ENCODE measurements around the gene ADORA2B. TPM values are rescaled to one million over a fixed set of nuclear protein-coding genes. Genes with fewer than 3 reads are reported as not detected.
"Not testable (repeated sequence)": the region's sequence is repeated elsewhere in the genome, so short reads cannot be mapped to it uniquely, and the experiment has no call there.

Gene ADORA2B
- total RNA-seq, 2 donors from 2014 or later: 0.30 to 4.7 TPM

DNA sequence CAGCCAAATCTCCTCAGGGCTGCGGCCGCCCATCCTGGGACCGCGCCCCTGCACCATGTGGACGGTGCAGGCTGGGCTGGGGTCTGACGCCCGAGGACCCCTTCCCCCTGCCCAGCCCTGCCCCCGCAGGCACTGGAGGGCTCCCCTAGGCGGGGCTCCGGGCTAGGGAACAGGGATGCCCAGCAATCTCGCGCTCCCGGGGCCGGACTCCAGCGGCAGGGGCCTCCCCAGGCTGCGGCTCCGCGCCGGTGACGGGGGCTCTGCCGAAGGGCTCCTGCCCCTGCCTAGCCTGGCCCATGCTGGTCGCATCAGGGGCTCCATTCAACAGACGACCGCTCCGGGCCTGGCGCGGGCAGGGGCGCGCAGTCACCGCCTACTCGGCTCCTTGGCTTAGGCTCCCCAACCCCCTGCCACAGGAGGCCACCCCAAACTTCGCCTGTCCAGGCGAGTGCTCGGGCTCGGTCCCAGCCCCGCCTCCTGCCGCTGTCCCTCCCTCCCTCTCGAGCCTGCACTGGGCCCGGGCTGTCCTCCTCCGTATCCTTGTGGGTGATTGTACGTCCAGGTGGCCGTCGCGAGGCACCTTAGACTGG is 27.4 kb upstream of the ADORA2B start:
- DNase-seq (ENCODE audit: low spot score in 2 of 2) (no peak), ATAC-seq (no peak)
- Mint-ChIP-seq H3K27ac (no peak overlapping the region), H3K36me3 (no peaks in the 10 kb centered on the region), H3K9me3 (no peaks in the 10 kb centered on the region)

DNA sequence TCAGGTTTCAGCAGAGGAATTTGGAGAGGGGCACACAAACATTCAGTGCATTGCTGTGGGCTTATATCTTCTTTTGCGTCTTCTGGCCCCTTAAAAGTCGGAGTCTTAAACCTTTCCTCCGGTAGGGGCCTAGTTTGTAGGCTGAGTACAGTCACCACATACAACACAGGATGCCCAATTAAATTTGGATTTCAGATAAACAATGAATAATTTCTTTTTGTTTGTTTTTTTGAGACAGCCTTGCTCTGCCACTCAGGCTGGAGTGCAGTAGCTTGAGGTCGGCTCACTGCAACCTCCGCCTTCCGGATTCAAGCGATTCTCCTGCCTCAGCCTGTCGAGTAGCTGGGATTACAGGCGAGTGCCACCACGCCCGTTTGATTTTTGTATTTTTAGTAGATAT is 26.7 kb upstream of the ADORA2B start:
- Mint-ChIP-seq H3K27ac (no peak overlapping the region), H3K36me3 (no peaks in the 10 kb centered on the region), H3K9me3 (no peaks in the 10 kb centered on the region)
- ATAC-seq: no peak
- no peak for DNase-seq (ENCODE audit: low spot score in 2 of 2)

DNA sequence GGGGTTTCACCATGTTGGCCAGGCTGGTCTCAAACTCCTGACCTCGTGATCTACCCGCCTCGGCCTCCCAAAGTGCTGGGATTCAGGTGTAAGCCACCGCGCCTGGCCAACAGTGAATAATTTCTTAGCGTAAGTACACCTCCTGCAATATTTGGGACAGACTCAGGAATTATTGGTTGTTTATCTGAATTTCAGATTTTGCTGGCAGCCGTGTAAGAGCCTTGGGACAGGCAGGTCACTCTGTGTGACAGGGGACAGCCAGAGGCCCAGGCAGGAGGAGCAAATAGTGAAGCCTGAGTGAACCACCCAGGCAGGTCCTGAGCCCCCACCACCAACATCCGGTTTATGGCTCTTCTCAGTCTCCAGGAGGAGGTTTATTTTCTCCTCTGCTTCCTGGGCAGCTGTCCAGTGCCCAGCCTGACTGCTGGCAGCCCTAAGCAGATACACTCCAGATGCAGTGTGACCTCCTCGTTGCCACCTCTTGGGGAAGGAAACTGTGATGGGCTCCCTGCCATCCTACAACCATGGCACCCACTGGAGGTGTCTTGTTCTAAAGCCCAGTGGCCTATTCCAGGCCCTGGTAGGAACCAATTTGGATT is 26.2 kb upstream of the ADORA2B start:
- Mint-ChIP-seq H3K27ac (no peak overlapping the region), H3K9me3 (no peaks in the 10 kb centered on the region), H3K36me3 (no peaks in the 10 kb centered on the region)
- DNase-seq (ENCODE audit: low spot score in 2 of 2) (peak in 1 of 2 donors; percentile 31), ATAC-seq (no peak)

DNA sequence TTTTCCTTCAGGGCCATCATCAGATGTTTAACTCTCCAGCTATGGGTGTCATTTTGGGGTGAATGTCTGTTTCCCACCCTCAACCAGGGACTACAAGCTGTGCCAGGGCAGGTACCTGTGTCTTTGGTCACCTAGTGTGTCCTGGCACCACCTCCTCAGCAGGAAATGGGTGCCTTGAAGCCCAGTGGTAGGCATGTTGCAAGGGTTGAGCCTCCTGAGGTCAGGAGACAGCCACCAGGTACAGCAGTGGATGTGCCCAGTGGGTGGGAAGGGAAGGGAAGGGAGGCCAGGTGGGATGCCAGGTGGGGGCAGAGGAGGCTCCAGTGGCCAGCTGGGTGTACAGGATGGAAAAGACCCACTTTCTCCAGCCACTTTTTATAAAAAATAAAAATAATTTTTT is 25.5 kb upstream of the ADORA2B start:
- DNase-seq (ENCODE audit: low spot score in 2 of 2) (peak in 1 of 2 donors; percentile 28), ATAC-seq (no peak)
- Mint-ChIP-seq H3K27ac (no peak overlapping the region), H3K9me3 (no peaks in the 10 kb centered on the region), H3K36me3 (no peaks in the 10 kb centered on the region)

DNA sequence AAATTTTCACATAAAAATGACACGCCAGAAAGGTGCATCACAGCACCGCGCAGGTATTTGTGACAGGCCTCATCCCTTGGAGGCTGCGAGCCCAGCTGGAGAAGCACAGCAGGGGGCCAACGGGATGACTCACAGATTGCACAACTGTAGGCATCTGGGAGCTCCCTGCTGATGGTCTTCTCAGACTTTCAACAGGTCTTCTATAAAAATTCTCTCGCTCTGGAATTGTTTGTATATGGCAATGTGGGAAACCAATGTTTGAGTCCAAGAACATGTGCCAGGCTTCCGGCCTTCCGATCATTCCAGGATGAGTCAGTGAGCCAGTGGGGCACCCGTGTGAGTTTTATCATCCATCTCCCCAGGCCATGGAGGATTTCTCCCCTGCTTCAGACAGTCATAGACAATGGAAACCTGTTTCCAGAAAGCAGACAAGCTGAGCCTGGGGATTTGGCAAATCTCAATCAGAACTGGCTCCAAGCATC is 24.1 kb upstream of the ADORA2B start:
- no peak overlapping the region for H3K27ac Mint-ChIP-seq
- ATAC-seq (no peak), DNase-seq (ENCODE audit: low spot score in 2 of 2) (no peak)
- H3K36me3 Mint-ChIP-seq: no peaks in the 10 kb centered on the region
- no peaks in the 10 kb centered on the region for H3K9me3 Mint-ChIP-seq

DNA sequence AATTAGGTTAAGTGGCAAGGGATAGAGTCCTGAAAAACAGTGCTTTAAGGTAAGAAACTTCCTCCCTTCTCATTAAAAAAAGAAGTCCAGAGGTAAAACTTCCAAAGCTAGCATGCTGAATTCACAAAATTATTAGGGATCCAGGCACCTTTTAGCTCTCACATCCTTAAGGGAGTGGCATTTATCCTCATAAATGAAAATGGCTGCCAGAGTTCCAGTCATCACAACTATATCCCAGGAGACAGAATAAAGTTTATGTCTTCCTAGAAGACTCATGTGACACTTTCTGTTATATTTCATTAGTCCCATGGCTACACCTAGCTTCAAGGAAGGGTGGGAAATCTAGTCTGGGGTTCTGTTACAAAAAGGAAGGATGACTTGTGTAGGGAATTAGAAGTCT is 23.3 kb upstream of the ADORA2B start:
- no peak overlapping the region for H3K27ac Mint-ChIP-seq
- ATAC-seq: no peak
- DNase-seq (ENCODE audit: low spot score in 2 of 2): no peak

DNA sequence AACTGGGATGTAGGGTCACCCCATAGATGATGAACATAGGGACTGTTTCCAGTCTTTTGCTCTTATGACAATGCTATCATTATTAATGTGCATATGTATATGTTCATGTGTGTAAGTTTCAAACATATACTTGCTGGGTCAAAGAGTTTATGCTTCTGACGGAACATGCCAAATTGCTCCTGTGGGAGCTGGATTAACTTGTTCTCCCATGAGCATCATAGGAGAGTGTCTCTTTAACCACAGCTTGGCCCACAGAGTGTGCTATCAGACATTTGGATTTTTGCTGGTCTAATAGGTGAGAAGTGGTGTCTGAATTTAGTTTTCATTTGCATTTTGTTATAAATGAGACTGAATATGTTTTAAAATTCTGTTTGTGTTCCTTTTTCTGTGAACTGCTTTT is 22.3 kb upstream of the ADORA2B start:
- DNase-seq (ENCODE audit: low spot score in 2 of 2): no peak
- Mint-ChIP-seq H3K36me3 (no peaks in the 10 kb centered on the region), H3K27ac (no peak overlapping the region), H3K9me3 (no peaks in the 10 kb centered on the region)
- no peak for ATAC-seq

More for the DNA sequence above, 23.3 kb upstream of the ADORA2B start:
- no peaks in the 10 kb centered on the region for H3K9me3 Mint-ChIP-seq
- H3K36me3 Mint-ChIP-seq: no peaks in the 10 kb centered on the region

DNA sequence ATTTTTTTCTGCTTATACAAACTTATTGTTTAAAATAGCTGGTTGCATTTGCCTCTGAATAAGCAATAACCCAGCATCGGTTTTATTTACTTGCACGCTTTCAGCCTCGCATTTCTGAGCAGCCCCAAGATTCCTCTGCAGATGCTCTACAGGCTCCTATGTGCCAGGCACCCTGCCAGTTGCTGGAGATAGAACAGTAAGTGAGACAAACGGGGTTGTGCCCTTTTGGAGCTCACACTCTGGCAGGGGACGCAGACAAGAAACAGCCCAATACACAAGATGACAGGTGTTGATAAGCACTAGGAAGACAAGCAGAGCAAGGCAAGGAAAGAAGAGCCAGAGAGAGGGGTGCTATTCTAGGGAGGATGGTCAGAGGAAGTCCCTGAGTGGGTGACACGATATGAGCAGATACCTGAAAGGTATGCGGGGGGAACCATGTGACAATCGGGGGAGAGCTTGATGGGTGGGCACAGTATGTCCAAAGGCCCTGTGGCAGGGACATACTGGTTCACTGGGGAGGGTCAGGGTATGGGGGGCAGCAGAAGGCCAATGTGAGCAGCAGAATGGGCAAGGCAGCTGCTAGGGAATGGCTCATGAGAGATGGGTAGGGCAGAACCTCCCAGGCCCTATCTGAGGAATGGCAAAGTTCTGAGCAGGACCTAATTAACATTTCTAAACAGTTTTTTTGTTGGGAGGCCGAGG is 18.7 kb upstream of the ADORA2B start:
- no peaks in the 10 kb centered on the region for H3K36me3 Mint-ChIP-seq
- ATAC-seq: no peak
- H3K27ac Mint-ChIP-seq: peak overlapping the region in 1 of 2 donors; percentile 30
- H3K9me3 Mint-ChIP-seq: no peaks in the 10 kb centered on the region
- DNase-seq (ENCODE audit: low spot score in 2 of 2): peak in 1 of 2 donors; percentile 16

DNA sequence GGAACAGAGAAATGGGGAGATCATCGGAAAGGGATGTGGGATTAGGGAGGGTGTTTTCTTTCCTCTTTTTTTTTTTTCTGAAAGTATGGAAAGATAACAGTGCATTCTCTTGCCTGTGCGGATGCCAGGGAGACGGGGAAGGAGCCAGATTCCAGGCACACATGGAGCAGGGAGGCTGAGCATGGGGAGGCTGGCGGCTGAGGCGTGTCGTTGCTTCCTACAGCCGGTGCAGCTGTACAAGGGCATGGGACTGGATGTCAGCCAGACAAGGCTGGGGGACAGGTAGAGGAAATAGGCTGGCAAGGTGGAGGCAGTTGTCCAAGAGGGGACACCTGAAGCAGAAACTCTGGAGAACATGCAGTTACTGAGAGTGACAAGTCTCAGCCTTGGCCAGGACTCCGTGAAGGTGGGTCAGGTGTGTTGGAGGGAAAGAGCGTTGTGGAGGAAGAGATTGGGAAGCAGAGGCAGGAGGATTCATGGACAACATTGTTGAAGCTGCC is 16.6 kb upstream of the ADORA2B start:
- no peaks in the 10 kb centered on the region for H3K36me3 Mint-ChIP-seq
- ATAC-seq (no peak), DNase-seq (ENCODE audit: low spot score in 2 of 2) (peak in 1 of 2 donors; percentile 3)
- peak overlapping the region in 1 of 2 donors; percentile 47 for H3K27ac Mint-ChIP-seq
- no peaks in the 10 kb centered on the region for H3K9me3 Mint-ChIP-seq

DNA sequence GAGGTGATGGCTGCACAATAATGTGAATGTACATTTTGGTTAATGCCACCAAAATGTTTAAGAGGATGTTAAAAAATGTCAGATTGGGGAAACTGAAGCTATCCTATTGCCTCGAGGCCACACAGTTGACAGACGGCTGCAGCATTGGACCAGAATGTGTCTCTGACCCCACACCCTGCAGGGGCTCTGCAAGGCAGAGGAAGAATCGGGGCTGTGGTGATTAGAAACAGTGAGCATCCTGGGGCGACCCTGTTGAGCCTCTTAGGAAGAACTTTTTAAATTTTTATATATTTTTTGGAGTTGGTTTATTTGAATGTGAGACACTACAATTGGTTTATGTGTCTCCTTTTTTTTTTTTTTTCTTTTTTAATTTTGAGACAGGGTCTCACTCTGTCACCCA is 15.0 kb upstream of the ADORA2B start:
- no peaks in the 10 kb centered on the region for H3K9me3 Mint-ChIP-seq
- no peaks in the 10 kb centered on the region for H3K36me3 Mint-ChIP-seq
- ATAC-seq (no peak), DNase-seq (ENCODE audit: low spot score in 2 of 2) (no peak)
- H3K27ac Mint-ChIP-seq: no peak overlapping the region

DNA sequence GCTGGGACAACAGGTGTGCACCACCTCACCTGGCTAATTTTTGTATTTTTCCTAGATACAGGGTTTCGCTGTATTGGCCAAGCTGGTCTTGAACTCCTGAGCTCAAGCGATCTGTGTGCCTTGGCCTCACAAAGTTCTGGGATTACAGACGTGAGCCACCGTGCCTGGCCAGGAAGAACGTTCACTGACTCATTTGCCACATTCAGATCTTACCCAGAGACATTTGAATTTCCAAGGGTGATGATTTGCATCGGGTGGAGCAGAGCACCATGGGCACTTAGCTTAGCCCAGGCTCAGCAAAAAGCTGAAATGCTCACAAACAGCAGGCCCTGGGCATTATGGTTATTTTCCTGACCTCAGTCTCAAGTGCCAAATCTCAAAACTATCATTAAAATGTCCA is 14.5 kb upstream of the ADORA2B start:
- no peak for ATAC-seq
- no peaks in the 10 kb centered on the region for H3K36me3 Mint-ChIP-seq
- DNase-seq (ENCODE audit: low spot score in 2 of 2): no peak
- no peaks in the 10 kb centered on the region for H3K9me3 Mint-ChIP-seq
- H3K27ac Mint-ChIP-seq: no peak overlapping the region

DNA sequence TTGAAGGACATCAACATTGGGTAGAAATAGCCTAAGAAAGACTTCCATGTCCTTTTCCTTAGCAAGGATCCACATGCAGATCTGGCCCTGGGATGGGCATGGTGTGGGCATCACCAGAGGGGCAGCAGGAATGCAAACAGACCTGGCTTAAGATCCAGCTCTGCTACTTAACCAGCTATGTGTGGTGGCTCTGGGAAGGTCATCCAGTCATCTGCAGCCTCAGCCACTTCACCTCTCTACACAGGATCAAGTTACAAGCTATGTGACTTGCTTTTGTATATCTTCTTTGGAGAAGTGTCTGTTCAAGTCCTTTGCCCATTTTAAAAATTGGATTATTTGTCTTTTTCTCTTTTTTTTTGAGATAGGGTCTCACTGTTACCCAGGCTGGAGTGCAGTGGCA is 13.5 kb upstream of the ADORA2B start:
- Mint-ChIP-seq H3K36me3 (no peaks in the 10 kb centered on the region), H3K27ac (no peak overlapping the region), H3K9me3 (no peaks in the 10 kb centered on the region)
- ATAC-seq (no peak), DNase-seq (ENCODE audit: low spot score in 2 of 2) (no peak)

DNA sequence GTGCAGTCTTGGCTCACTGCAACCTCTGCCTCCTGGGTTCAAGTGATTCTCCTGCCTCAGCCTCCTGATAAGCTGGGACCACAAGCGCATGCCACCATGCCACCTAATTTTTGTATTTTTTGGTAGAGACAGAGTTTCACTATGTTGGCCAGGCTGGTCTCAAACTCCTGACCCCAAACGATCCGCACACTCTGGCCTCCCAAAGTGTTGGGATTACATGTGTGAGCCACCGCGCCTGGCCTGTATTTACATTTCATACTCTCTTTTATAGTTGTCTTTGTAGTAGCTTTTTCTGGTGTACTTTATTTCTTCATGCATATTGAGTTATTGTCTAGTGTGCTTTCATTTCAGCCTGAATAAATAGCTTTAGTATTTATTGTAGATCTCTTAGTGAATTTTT is 10.1 kb upstream of the ADORA2B start:
- ATAC-seq (no peak), DNase-seq (ENCODE audit: low spot score in 2 of 2) (no peak)
- H3K9me3 Mint-ChIP-seq: no peaks in the 10 kb centered on the region
- no peaks in the 10 kb centered on the region for H3K36me3 Mint-ChIP-seq
- no peak overlapping the region for H3K27ac Mint-ChIP-seq

DNA sequence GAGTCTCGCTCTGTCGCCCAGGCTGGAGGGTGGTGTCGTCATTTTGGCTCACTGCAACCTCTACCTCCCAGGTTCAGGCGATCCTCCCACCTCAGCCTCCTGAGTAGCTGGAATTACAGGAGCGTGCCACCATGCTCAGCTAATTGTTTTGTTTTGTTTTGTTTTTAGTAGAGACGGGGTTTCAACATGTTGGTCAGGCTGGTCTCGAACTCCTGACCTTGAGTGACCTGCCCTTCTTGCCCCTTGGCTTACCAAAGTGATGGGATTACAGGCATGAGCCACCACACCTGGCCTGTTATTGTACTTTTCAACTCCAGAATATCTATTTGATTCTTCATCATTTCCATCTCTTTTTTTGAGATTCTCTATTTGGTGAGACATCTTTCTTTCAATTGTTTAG is 9.0 kb upstream of the ADORA2B start:
- H3K27ac Mint-ChIP-seq: no peak overlapping the region
- no peaks in the 10 kb centered on the region for H3K36me3 Mint-ChIP-seq
- ATAC-seq (no peak), DNase-seq (ENCODE audit: low spot score in 2 of 2) (no peak)
- H3K9me3 Mint-ChIP-seq: no peaks in the 10 kb centered on the region

DNA sequence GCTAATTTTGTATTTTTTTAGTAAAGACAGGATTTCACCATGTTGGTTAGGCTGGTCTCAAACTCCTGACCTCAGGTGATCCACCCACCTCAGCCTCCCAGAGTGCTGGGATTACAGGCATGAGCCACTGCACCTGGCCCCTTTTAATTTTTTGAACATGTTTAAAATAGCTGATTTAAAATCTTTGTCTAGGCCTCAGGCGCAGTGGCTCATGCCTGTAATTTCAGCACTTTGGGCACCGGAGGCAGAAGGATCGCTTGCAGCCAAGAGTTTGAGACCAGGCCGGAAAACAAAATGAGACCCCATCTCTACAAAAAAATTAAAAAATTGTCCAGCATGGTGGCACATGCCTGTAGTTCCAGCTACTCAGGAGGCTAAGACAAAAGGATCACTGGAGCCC is 8.4 kb upstream of the ADORA2B start:
- H3K27ac Mint-ChIP-seq; DNase-seq (ENCODE audit: low spot score in 2 of 2); H3K9me3 Mint-ChIP-seq; ATAC-seq; H3K36me3 Mint-ChIP-seq: not testable (repeated sequence)

DNA sequence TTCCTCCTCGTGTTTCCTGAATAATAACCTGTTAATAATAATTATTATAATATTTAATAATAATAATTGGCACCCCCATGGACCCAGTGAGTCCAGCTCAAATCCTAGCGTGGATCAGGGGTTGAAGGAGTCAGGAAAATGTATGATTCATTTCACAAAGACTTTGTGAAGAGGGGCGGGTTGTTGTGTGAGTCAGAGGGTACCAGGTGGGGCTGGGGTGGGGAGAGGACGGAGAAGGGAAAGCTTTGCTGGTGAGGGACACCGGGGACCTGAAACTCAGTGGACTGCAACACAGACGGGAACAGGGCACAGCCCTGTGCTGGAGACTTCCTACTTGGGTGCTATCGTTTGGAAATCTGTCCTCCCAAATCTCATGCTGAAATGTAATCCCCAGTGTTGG is 3.1 kb upstream of the ADORA2B start:
- no peaks in the 10 kb centered on the region for H3K9me3 Mint-ChIP-seq
- DNase-seq (ENCODE audit: low spot score in 2 of 2): no peak
- ATAC-seq: no peak
- peaks cover 5 to 9% of the 10 kb centered on the region in 2 donors for H3K36me3 Mint-ChIP-seq
- no peak overlapping the region for H3K27ac Mint-ChIP-seq

DNA sequence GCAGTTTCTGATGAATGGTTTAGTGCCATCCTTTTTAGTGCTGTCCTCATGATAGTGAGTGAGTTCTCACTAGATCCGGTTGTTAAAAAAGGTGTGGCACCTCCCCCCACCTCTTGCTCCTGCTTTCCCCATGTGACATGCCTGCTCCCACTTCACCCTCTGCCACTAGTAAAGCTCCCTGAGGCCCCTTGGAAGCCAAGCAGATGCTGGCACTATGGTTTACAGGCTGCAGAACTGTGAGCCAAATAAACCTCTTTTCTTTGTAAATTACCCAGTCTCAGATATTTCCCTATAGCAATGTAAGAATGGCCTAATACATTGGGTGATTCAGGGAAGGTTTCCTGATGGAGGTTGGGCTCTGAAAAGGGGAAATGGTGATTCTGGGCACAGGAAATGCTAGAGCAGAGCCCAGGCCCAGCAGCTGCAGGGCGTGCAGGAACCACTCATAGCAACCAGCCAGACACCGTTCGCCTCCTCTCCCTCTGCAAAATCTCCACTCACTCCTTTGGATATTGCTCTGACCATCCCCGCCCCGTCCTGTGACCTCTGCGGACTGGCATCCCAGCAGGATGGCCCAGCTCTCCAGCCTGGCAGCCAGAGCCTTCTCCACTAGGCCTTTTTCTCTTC is 2.6 kb upstream of the ADORA2B start:
- no peaks in the 10 kb centered on the region for H3K9me3 Mint-ChIP-seq
- no peak for ATAC-seq
- no peak overlapping the region for H3K27ac Mint-ChIP-seq
- no peak for DNase-seq (ENCODE audit: low spot score in 2 of 2)
- H3K36me3 Mint-ChIP-seq: peaks cover 5 to 9% of the 10 kb centered on the region in 2 donors

Measured in activated naive CD4-positive, alpha-beta T cell treated with anti-CD3 and anti-CD28 coated beads, Interleukin-2, amount 50 U/mL, for 72 hours (primary cell).